GM12878 (cell line): ENCODE results near the gene ARFGAP3. TPM values are rescaled to one million over a fixed set of nuclear protein-coding genes. Genes with fewer than 3 reads are reported as not detected.

Source experiments
- BCL11A ChIP-seq: IDR thresholded peaks from 2 replicates; pipeline ENCODE4 v1.6.1; 2011; ENCODE audit warnings: low read depth, low read length
- BHLHE40 ChIP-seq, 2 experiments: fragments of 450-650 bp in 1 of 2; IDR thresholded peaks; 2 replicates each; pipeline ENCODE4 v1.6.1; 2011 to 2017; ENCODE audit warnings: low read depth in 2 of 2, borderline replicate concordance in 1 of 2, improper control_type of control experiment in 1 of 2, low read length in 1 of 2, mild to moderate bottlenecking in 1 of 2
- BMI1 ChIP-seq: fragments of 450-650 bp; IDR thresholded peaks from 2 replicates; pipeline ENCODE4 v1.6.1; 2016; ENCODE audit warnings: mild to moderate bottlenecking, moderate library complexity, borderline replicate concordance
- CBFB ChIP-seq: IDR thresholded peaks from 2 replicates; pipeline ENCODE4 v1.6.1; 2016; ENCODE audit warnings: antibody characterized with exemption, low read depth
- CREM ChIP-seq: IDR thresholded peaks from 2 replicates; pipeline ENCODE4 v1.6.1; 2014; ENCODE audit warnings: antibody characterized with exemption, low read depth
- EED ChIP-seq: sonication (generic); IDR thresholded peaks from 2 replicates; pipeline ENCODE4 v1.6.1; 2016; ENCODE audit warnings: antibody characterized with exemption, low read depth
- EGR1 ChIP-seq, 2 experiments: IDR thresholded peaks; 1 replicate in 1 of 2; 2 replicates in 1 of 2; pipeline ENCODE4 v1.6.1; 2011 to 2012; ENCODE audit warnings: low read depth in 2 of 2, low read length in 2 of 2, borderline replicate concordance in 1 of 2, mild to moderate bottlenecking in 1 of 2, moderate library complexity in 1 of 2
- ESRRA ChIP-seq: IDR thresholded peaks from 2 replicates; pipeline ENCODE4 v1.6.1; 2012; ENCODE audit warnings: mild to moderate bottlenecking, low read length, improper control_type of control experiment
- HDAC2 ChIP-seq: fragments of 200-600 bp; sonication (generic); IDR thresholded peaks from 2 replicates; pipeline ENCODE4 v1.6.1; 2017
- IKZF1 ChIP-seq: fragments of 450-650 bp; conservative IDR thresholded peaks from 2 replicates; pipeline ENCODE4 v1.6.1; 2017; ENCODE audit warnings: antibody characterized with exemption, mild to moderate bottlenecking
- KAT2A ChIP-seq: conservative IDR thresholded peaks from 2 replicates; pipeline ENCODE4 v1.6.1; 2011; ENCODE audit warnings: low read depth, low read length; ENCODE audit not compliant: control insufficient read depth
- KLF5 ChIP-seq: fragments of 450-650 bp; IDR thresholded peaks from 2 replicates; pipeline ENCODE4 v1.6.1; 2014; ENCODE audit warnings: mild to moderate bottlenecking; ENCODE audit not compliant: partially characterized antibody
- MTA2 ChIP-seq: fragments of 450-650 bp; IDR thresholded peaks from 2 replicates; pipeline ENCODE4 v1.6.1; 2016; ENCODE audit warnings: low read depth, mild to moderate bottlenecking, moderate library complexity
- MYC ChIP-seq: IDR thresholded peaks from 2 replicates; pipeline ENCODE4 v1.6.1; 2011; ENCODE audit warnings: mild to moderate bottlenecking, low read length, moderate library complexity, inconsistent platforms; ENCODE audit not compliant: insufficient read depth, insufficient replicate concordance, insufficient read length, severe bottlenecking
- NFYB ChIP-seq: IDR thresholded peaks from 2 replicates; pipeline ENCODE4 v1.6.1; 2011; ENCODE audit warnings: low read depth, mild to moderate bottlenecking, low read length, improper control_type of control experiment, moderate library complexity; ENCODE audit not compliant: insufficient read depth
- NR2C1 ChIP-seq: fragments of 450-650 bp; IDR thresholded peaks from 2 replicates; pipeline ENCODE4 v1.6.1; 2017; ENCODE audit warnings: antibody characterized with exemption, mild to moderate bottlenecking, moderate library complexity
- NRF1 ChIP-seq: conservative IDR thresholded peaks from 2 replicates; pipeline ENCODE4 v1.6.1; 2011; ENCODE audit warnings: mild to moderate bottlenecking, low read depth, low read length, improper control_type of control experiment
- POLR2A ChIP-seq: IDR thresholded peaks from 2 replicates; pipeline ENCODE4 v1.6.1; 2011; ENCODE audit warnings: low read depth, mild to moderate bottlenecking, low read length
- RAD51 ChIP-seq: fragments of 450-650 bp; IDR thresholded peaks from 2 replicates; pipeline ENCODE4 v1.6.1; 2016; ENCODE audit warnings: moderate library complexity, mild to moderate bottlenecking, inconsistent platforms
- RB1 ChIP-seq: fragments of 450-650 bp; formaldehyde crosslinking; IDR thresholded peaks from 2 replicates; pipeline ENCODE4 v1.6.1; 2017; ENCODE audit warnings: mild to moderate bottlenecking, borderline replicate concordance
- RELA ChIP-seq: fragments of 450-650 bp; IDR thresholded peaks from 2 replicates; pipeline ENCODE4 v1.8.0; 2014; ENCODE audit warnings: borderline replicate concordance; ENCODE audit not compliant: partially characterized antibody
- SMAD1 ChIP-seq: fragments of 450-650 bp; IDR thresholded peaks from 2 replicates; pipeline ENCODE4 v1.6.1; 2018; ENCODE audit warnings: mild to moderate bottlenecking, low read depth; ENCODE audit not compliant: partially characterized antibody
- SMARCA5 ChIP-seq: fragments of 450-650 bp; IDR thresholded peaks from 2 replicates; pipeline ENCODE4 v1.6.1; 2017; ENCODE audit warnings: mild to moderate bottlenecking
- SMC3 ChIP-seq: IDR thresholded peaks from 2 replicates; pipeline ENCODE4 v1.6.1; 2011; ENCODE audit warnings: low read length, improper control_type of control experiment, borderline replicate concordance
- YY1 ChIP-seq: IDR thresholded peaks from 2 replicates; pipeline ENCODE4 v1.6.1; 2011; ENCODE audit warnings: low read depth, mild to moderate bottlenecking, low read length
- ZZZ3 ChIP-seq: IDR thresholded peaks from 2 replicates; pipeline ENCODE4 v1.6.1; 2011; ENCODE audit warnings: low read depth; ENCODE audit not compliant: control insufficient read depth, insufficient read length
- polyA plus RNA-seq, 11 experiments: library from polyadenylated mRNA; depleted of rRNA in 4 of 11; unstranded in 6 of 11; stranded (reverse) in 5 of 11; fragments of >200 nt; fragmentation: Nextera tagmentation in 4 of 11; fragmentation: Illumina TruSeq in 1 of 11; extraction: Ambion mirVana in 4 of 11; extraction: Trizol in 1 of 11; gene quantifications; 1 replicate in 1 of 11; 2 replicates in 10 of 11; pipeline versions ENCODE4 v1.2.1 to v1.2.3, GENCODE V29; 2011 to 2016; ENCODE audit warnings: inconsistent platforms in 2 of 11, missing spikeins in 2 of 11, low read depth in 1 of 11
- total RNA-seq, 4 experiments: library from RNA; depleted of rRNA in 3 of 4; stranded (reverse); fragments of >200 nt in 3 of 4; fragmentation: Illumina TruSeq in 1 of 4; extraction: Trizol in 1 of 4; gene quantifications; 2 replicates each; pipeline versions ENCODE4 v1.2.1 to v1.2.3, GENCODE V29; 2013 to 2021
- TF ChIP-seq, protein P1 (sequence below): IDR thresholded peaks from 2 replicates; pipeline ENCODE4 v1.6.1; 2011; ENCODE audit warnings: low read depth, low read length, improper control_type of control experiment, borderline replicate concordance
- TF ChIP-seq, protein P2 (sequence below): fragments of 150-350 bp; IDR thresholded peaks from 2 replicates; pipeline ENCODE4 v1.6.1; 2014; ENCODE audit warnings: mild to moderate bottlenecking, low read depth, low read length
- TF ChIP-seq, protein P3 (sequence below): IDR thresholded peaks from 2 replicates; pipeline ENCODE4 v1.6.1; 2011; ENCODE audit warnings: mild to moderate bottlenecking, low read depth, low read length, moderate library complexity; ENCODE audit not compliant: insufficient replicate concordance

The ARFGAP3 gene
- total and polyA plus RNA-seq, 10 of the 15 experiments (the other 5 are each of a cell fraction or from before 2014, with no cell fraction given): 29.7 to 50.8 (median 39.5) TPM

DNA sequence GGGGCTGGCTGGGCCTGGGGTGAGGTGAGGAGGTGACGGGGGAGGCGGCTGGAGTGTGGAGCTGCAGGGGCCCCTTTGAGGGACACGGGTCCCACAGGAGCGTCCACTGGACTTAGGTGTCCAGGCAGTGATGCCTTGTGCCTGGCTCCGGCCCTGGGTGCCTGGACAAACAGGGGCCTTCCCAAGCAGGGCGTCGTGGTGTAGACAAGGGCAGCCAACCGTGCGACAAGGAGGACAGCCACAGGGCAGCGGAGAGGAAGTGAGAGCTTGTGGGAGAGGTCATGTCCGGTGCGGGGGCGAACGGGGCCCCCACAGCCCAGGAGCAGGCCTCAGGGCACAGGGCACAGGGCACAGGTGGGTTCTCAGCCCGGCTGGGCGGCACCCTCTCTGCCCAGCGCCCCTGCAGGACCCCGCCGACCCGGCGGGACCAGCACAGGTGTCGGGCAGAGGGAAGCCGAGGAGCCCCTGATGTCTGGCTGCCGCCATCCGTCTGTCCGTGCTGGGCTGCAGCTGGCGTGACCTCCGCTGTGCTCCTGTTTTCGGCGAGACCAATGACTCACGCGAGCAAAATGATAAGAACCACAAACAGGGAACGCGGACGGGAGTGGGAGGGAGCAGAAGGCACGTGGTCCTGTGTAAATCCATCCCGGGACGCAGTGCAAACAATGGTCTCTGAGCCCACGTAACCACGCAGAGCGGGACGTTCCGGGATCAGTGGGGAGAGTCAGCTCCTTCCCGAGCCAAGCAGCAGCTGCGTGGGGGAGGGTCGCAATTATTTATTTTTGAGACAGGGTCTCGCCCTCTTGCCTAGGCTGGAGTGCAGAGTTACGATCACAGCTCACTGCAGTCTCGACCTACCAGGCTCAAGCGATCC, 87.3 kb downstream of the ARFGAP3 start (continued):
- TF ChIP-seq, protein P1, sequence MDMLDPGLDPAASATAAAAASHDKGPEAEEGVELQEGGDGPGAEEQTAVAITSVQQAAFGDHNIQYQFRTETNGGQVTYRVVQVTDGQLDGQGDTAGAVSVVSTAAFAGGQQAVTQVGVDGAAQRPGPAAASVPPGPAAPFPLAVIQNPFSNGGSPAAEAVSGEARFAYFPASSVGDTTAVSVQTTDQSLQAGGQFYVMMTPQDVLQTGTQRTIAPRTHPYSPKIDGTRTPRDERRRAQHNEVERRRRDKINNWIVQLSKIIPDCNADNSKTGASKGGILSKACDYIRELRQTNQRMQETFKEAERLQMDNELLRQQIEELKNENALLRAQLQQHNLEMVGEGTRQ: peak; percentile 25; the same call in 1 of the 2 replicates
- TF ChIP-seq SMC3 (no peak), ZZZ3 (no peak), IKZF1 (peak; percentile 98), RELA (peak; percentile 49), ESRRA (no peak), RAD51 (0 out of 2 replicates have a peak, but pooled peaks have one; percentile 23), BHLHE40 (IDR thresholded peaks at IDR 0.05; ENCODE audit: borderline replicate concordance in 1 of 2, low read depth in 2 of 2, low read length in 1 of 2) (peak; percentile 90 to 94), NRF1 (no peak), KAT2A (no peak), KLF5 (peak; percentile 81), POLR2A (0 out of 2 replicates have a peak, but pooled peaks have one; percentile 23), SMAD1 (no peak), MYC (no peak), NR2C1 (peak; percentile 39; the same call in 1 of the 2 replicates), EED (peak; percentile 96), MTA2 (peak; percentile 87), BCL11A (peak; percentile 85), BMI1 (peak; percentile 75), RB1 (no peak), CBFB (peak; percentile 92), CREM (peak; percentile 94), HDAC2 (no peak), SMARCA5 (peak; percentile 77), NFYB (no peak), YY1 (peak; percentile 38), EGR1 (IDR thresholded peaks at IDR 0.05; ENCODE audit: borderline replicate concordance in 1 of 2, low read depth in 2 of 2, low read length in 2 of 2) (peak; percentile 29 to 99)
- TF ChIP-seq, protein P2, sequence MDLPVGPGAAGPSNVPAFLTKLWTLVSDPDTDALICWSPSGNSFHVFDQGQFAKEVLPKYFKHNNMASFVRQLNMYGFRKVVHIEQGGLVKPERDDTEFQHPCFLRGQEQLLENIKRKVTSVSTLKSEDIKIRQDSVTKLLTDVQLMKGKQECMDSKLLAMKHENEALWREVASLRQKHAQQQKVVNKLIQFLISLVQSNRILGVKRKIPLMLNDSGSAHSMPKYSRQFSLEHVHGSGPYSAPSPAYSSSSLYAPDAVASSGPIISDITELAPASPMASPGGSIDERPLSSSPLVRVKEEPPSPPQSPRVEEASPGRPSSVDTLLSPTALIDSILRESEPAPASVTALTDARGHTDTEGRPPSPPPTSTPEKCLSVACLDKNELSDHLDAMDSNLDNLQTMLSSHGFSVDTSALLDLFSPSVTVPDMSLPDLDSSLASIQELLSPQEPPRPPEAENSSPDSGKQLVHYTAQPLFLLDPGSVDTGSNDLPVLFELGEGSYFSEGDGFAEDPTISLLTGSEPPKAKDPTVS: no peak
- TF ChIP-seq, protein P3, sequence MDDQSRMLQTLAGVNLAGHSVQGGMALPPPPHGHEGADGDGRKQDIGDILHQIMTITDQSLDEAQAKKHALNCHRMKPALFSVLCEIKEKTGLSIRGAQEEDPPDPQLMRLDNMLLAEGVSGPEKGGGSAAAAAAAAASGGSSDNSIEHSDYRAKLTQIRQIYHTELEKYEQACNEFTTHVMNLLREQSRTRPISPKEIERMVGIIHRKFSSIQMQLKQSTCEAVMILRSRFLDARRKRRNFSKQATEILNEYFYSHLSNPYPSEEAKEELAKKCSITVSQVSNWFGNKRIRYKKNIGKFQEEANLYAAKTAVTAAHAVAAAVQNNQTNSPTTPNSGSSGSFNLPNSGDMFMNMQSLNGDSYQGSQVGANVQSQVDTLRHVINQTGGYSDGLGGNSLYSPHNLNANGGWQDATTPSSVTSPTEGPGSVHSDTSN: peak; percentile 12
